PFSK-1 (cell line): Measurements from ENCODE around the gene NUP43. TPM values are rescaled to one million over a fixed set of nuclear protein-coding genes. Genes with fewer than 3 reads are reported as not detected.

ENCODE experiments used
- FOXP2 ChIP-seq: optimal IDR thresholded peaks from 2 replicates; pipeline ENCODE3; 2011; ENCODE audit warnings: borderline replicate concordance, control low read depth, inconsistent platforms; ENCODE audit not compliant: insufficient read depth; ENCODE audit errors: extremely low read length, extremely low read depth
- POLR2AphosphoS5 ChIP-seq: IDR thresholded peaks from 2 replicates; pipeline ENCODE4 v1.6.1; 2012; ENCODE audit warnings: low read depth, mild to moderate bottlenecking, control low read depth, low read length, moderate library complexity
- SIN3A ChIP-seq: IDR thresholded peaks from 2 replicates; pipeline ENCODE4 v1.6.1; 2012; ENCODE audit warnings: mild to moderate bottlenecking, low read length, moderate library complexity, borderline replicate concordance; ENCODE audit not compliant: insufficient read depth
- TAF1 ChIP-seq: IDR thresholded peaks from 2 replicates; pipeline ENCODE4 v1.6.1; 2012; ENCODE audit warnings: low read length, control low read depth, borderline replicate concordance; ENCODE audit not compliant: insufficient read depth
- polyA plus RNA-seq: library from polyadenylated mRNA; unstranded; fragments of >200 nt; gene quantifications from one replicate; pipeline ENCODE4 v1.2.1, GENCODE V29; 2012; ENCODE audit warnings: low read depth, missing spikeins; ENCODE audit not compliant: insufficient read length
- TF ChIP-seq, protein P1 (sequence below), 2 experiments: IDR thresholded peaks; 2 replicates each; pipeline versions ENCODE4 v1.6.1 to v1.8.0; 2011 to 2012; ENCODE audit warnings: low read depth in 2 of 2, low read length in 2 of 2, control low read depth in 1 of 2, inconsistent platforms in 1 of 2, mild to moderate bottlenecking in 1 of 2, moderate library complexity in 1 of 2; ENCODE audit not compliant: insufficient read depth in 1 of 2

Gene NUP43, protein sequence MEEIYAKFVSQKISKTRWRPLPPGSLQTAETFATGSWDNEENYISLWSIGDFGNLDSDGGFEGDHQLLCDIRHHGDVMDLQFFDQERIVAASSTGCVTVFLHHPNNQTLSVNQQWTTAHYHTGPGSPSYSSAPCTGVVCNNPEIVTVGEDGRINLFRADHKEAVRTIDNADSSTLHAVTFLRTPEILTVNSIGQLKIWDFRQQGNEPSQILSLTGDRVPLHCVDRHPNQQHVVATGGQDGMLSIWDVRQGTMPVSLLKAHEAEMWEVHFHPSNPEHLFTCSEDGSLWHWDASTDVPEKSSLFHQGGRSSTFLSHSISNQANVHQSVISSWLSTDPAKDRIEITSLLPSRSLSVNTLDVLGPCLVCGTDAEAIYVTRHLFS
- polyA plus RNA-seq = 23.0 TPM

DNA sequence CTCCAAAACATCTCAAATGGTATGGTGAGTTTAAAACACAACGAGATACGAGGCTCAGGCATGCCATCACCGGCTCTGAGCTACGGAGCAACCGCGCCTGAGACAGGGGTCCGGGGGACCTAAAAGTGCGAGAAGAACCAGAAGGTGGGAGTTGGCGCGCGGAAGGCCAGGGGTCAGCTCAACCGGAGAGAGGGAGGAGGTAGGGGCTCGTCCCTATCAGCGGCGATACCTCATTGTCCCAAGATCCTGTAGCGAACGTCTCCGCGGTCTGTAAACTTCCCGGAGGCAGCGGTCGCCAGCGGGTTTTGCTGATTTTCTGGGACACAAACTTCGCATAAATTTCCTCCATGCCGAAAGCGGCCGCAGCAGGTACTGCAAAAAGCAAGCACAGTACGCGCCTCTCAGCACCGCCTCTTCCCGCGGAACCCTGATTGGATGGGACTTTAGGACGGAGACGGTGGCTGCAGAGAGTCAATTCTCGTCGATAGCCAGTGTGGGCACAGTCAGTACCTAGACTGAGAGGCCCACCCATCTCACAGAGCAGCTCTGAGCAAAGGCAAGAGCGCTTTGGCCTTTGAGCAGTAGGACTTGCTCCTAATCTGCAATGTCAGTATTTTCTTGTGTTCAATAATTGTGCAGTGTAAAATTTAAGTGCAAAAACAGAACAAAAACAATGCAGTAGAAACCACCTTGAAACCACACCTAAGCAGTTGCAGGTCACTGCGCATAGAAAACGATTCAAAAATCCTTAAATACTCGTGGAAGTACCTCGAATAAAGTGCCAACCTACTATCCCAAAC is at the start of gene NUP43:
NUP43 (minus strand) TSS at position 383 of the 800 bp plus-strand sequence; CDS start at position 349, 34 bp downstream.
- TF ChIP-seq POLR2AphosphoS5 = peak; percentile 88
- TF ChIP-seq SIN3A = peak; percentile 21; the same call in 1 of the 2 replicates
- TF ChIP-seq TAF1 = peak; percentile 82; the same call in 1 of the 2 replicates
- no peak for TF ChIP-seq FOXP2
- TF ChIP-seq, protein P1, sequence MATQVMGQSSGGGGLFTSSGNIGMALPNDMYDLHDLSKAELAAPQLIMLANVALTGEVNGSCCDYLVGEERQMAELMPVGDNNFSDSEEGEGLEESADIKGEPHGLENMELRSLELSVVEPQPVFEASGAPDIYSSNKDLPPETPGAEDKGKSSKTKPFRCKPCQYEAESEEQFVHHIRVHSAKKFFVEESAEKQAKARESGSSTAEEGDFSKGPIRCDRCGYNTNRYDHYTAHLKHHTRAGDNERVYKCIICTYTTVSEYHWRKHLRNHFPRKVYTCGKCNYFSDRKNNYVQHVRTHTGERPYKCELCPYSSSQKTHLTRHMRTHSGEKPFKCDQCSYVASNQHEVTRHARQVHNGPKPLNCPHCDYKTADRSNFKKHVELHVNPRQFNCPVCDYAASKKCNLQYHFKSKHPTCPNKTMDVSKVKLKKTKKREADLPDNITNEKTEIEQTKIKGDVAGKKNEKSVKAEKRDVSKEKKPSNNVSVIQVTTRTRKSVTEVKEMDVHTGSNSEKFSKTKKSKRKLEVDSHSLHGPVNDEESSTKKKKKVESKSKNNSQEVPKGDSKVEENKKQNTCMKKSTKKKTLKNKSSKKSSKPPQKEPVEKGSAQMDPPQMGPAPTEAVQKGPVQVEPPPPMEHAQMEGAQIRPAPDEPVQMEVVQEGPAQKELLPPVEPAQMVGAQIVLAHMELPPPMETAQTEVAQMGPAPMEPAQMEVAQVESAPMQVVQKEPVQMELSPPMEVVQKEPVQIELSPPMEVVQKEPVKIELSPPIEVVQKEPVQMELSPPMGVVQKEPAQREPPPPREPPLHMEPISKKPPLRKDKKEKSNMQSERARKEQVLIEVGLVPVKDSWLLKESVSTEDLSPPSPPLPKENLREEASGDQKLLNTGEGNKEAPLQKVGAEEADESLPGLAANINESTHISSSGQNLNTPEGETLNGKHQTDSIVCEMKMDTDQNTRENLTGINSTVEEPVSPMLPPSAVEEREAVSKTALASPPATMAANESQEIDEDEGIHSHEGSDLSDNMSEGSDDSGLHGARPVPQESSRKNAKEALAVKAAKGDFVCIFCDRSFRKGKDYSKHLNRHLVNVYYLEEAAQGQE (IDR thresholded peaks at IDR 0.05; ENCODE audit: insufficient read depth in 1 of 2, low read depth in 2 of 2, low read length in 2 of 2) = peak; percentile 7 to 65; a peak in 1 of 4 replicates

DNA sequence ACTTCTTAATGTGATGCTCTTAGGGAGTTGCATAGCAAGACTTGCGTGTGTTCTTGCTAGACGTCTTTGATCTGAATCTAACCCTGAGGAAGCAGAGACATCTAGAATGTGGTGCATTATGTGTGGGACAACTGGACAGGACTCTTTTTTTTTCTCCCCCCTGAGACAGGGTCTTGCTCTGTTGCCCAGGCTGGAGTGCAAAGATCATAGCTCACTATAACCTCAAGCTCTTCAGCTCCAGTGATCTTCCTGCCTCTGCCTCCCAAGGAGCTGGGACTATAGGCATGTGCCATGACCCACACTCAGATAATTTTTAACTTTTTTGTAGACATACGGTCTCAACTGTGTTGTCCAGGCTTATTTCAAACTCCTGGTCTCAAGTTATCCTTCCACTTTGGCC is 37.2 kb upstream of the NUP43 start:
- TF ChIP-seq, protein P1 (IDR thresholded peaks at IDR 0.05; ENCODE audit: insufficient read depth in 1 of 2, low read depth in 2 of 2, low read length in 2 of 2) = no peak
- no peak for TF ChIP-seq SIN3A
- TF ChIP-seq FOXP2 = no peak
- TF ChIP-seq TAF1 = no peak
- no peak for TF ChIP-seq POLR2AphosphoS5

DNA sequence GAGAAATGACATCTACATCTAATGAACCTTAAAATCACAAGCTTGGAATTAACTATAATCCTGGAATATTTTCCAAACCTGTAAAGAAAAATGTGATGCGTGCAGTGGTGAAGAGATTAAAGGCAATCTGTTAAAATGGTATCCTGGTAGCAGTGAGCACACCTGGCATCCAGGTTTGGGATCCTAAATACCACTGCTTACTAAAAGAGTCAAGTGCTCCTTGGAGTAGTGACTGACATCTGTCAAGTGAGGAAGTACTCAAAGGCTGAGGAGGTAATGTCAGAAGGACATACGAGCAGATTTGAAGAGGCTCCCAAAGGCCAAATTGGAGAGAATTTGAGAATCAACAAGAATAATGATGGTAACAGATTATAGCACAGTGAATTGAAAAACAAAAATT is 36.0 kb upstream of the NUP43 start:
- TF ChIP-seq, protein P1 (IDR thresholded peaks at IDR 0.05; ENCODE audit: insufficient read depth in 1 of 2, low read depth in 2 of 2, low read length in 2 of 2) = no peak
- TF ChIP-seq FOXP2 (no peak), SIN3A (no peak), TAF1 (no peak), POLR2AphosphoS5 (no peak)

DNA sequence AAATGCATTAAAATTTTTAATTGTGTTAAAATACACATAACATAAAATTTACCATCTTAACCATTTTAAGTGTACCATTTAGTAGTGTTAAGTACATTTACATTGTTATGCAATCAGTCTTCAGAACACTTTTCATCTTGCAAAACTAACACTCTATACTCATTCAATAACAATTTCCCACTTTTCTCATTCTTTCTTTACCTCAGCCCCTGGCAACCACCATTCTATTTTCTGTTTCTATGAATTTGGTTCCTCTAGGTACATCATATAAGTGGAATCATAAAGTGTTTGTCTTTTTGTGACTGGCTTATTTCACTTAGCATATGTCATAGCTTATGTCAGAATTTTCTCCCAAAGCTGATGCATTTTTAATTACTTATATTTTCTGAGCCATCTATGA is 35.4 kb upstream of the NUP43 start:
- TF ChIP-seq FOXP2 (no peak), TAF1 (no peak), SIN3A (no peak), POLR2AphosphoS5 (no peak)
- TF ChIP-seq, protein P1 (IDR thresholded peaks at IDR 0.05; ENCODE audit: insufficient read depth in 1 of 2, low read depth in 2 of 2, low read length in 2 of 2) = no peak
